ENCODE data around the gene NOL9.

NOL9 gene

DNA sequence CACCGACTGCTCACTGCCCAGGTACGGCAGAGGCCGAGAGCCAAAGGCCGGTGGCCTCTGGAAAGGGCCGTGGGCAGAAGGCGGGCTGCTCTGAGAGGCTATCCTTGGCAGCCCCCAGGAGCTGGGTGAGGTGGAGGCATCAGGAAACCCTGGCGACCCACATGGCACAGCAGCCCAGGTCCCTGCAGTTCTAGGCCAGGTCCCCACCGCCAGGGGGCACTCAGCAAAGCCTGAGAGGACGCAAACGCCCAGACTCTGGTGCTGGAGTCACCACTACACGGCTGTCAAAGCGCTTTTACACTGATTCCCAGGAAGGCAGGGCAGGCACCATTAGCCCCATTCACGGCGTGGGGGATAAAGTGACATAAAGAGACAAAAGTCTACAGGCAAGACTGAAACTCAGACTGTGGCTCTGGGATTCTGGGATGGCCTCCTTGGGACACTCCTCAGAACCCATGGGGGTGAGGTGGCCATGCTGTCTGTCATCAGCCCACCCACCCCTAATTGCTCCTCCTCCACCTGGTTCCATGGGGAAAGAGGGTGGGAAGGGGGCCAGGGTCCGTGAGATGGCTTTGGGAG, 67.8 kb downstream of the NOL9 start:
- peak; percentile 86 for DNase-seq

- no peak for DNase-seq
These were observed 68.9 kb downstream of the NOL9 start for GRCh38 chr1:6485168-6486101.

GRCh38 chr1:6484826-6485167, 69.5 kb downstream of the NOL9 start:
- DNase-seq, result no peak

GRCh38 chr1:6483761-6484117, 70.6 kb downstream of the NOL9 start:
- DNase-seq, result no peak

- DNase-seq, result no peak
These were observed 71.1 kb downstream of the NOL9 start for GRCh38 chr1:6483017-6483760.

- no peak for DNase-seq
These were observed 72.5 kb downstream of the NOL9 start for GRCh38 chr1:6481820-6482219.

DNA sequence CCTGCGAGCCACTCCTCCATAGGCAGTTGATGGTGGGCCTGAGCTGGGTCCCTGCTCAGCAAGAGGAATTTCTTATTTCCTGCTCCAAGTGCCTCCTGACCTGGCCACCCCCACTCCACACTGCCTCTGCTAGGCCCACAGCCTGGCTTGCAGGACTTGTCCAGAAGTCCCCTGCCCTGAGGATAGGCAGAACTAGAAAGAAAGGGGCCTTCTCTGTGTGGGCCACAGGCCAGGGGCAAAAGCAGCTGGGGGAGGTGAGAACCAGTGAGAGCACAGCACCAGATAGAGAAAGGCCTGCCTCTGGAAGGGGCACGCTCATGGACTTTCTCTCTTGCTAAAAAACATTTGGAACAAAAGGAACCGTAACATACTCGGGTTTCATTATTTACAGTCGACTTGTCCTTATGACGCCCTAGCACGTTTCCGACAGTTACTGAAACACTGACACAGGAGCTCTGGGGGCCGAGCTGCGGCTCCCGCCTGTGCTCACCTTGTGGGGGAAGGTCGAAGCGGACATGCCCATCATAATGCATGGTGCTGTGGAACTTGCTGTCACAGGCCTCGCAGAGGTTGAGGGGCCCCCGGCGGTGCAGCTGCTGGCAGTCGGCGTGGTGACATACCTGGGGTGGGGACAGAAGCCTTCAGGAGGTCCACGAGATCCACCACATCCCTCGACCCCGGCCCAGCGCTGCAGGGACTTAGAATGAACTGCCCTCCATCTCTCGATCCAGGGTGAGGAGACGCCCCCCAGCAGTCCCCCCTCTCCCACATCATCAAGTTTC, 77.1 kb downstream of the NOL9 start:
- no peak for DNase-seq

DNA sequence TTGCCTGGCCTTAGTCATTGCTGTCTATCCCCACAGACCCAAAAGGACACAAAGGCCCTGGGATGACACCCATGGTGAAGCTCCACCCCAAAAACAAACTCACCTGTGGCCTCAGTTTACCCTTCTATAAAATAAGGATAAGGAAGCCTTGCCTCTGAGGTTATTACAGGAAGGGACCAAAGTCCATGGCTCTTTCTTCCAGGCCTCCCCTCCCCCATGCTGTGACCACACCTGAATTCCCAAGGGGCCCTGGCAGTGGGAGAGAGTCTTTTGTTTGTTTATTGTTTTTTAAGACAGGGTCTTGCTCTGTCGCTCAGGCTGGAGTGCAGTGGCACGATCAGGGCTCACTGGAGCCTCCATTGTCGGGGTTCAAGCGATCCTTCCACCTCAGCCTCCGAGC, 77.8 kb downstream of the NOL9 start:
- DNase-seq, result no peak

DNA sequence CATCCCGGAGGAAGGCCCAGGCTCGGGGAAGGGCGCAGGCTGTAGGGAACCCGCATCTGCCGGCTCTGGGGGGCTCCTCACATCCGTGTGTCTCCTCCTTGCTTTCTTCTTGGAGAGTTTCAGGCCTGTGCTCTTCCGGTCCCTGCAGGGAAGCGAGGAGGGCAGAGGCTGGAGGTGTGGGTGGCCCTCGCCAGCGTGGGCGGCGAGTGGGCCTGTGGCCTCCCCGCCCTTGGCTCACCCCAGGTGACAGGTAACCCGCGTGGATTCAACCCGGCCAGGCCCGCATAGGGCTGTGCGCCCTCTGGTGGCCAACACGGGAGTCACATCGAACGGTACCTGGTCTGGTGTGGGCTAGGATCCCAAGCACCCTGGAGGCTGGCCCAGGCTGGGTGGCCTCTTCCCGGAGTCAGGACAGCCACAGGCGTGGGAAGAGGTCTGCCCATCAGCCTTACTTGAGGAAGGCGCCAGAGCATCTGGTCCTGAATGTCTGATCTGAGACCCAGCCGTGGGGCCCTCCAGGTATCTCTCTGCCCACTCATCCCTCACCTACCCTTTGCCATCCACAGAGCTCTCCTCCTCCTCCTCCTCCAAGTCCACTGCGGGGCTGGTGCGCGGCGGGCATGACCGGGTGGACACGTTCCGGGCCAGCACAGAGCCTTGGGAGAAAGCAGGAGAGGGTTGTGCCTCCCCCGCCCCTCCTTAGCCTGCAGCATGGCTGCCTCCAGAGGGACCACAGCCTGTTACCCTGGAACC, 78.8 kb downstream of the NOL9 start:
- peak; percentile 85 for DNase-seq

DNA sequence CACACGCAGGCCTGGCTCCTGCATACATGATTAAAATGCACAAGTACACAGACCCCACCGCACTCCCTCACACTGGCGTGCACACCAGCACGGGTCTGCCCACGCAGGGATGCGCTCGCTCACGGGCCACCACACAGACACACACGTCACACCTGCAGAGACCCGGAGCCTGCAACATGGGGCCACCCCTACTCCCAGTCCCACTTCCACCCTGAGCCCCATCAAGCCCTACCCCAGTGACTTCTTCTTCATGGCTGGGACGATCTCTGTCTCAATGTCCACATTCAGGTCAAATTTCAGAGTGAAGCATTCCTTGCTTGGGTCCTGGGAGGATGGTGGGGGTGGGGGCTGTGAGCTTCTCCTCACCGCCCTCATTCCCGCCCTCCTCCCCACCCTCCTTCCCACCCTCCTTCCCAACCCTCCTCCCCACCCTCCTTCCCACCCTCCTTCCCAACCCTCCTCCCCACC, 79.5 kb downstream of the NOL9 start:
- DNase-seq, result no peak

- DNase-seq, result no peak
These were observed 80.1 kb downstream of the NOL9 start for GRCh38 chr1:6473974-6474814.

GRCh38 chr1:6473156-6473555, 81.2 kb downstream of the NOL9 start:
- DNase-seq, result no peak

GRCh38 chr1:6472391-6472790, 81.9 kb downstream of the NOL9 start:
- DNase-seq, result no peak

GRCh38 chr1:6471970-6472368, 82.3 kb downstream of the NOL9 start:
- no peak for DNase-seq
